Activated T-helper 1 cell treated with anti-CD3 and anti-CD28 coated beads, Interleukin-12 subunit alpha, Interleukin-12 subunit beta, Interleukin-2, Interleukin-4 antibody, amounts not matched to agents 30 ng/mL and 10 ng/mL and 1 ng/mL, durations not matched to agents 14 hours and 24 hours and 36 hours (primary cell): ENCODE data around the gene PLCB1. TPM values are rescaled to one million over a fixed set of nuclear protein-coding genes. Genes with fewer than 3 reads are reported as not detected.

Experiments
- DNase-seq: peaks from one replicate; pipeline ENCODE4 v3.0.0; 2021; ENCODE audit warnings: low spot score
- H3K27ac Mint-ChIP-seq: one replicate; pipeline ENCODE4 v1.8.0; 2021; ENCODE audit warnings: mild to moderate bottlenecking, mixed read lengths
- H3K27me3 Mint-ChIP-seq: one replicate; pipeline ENCODE4 v1.8.0; 2022; ENCODE audit warnings: mild to moderate bottlenecking, moderate library complexity, mixed read lengths; ENCODE audit not compliant: insufficient read depth
- H3K36me3 Mint-ChIP-seq: one replicate; pipeline ENCODE4 v1.8.0; 2021; ENCODE audit warnings: low read depth, mixed read lengths
- H3K4me1 Mint-ChIP-seq: one replicate; pipeline ENCODE4 v1.8.0; 2021; ENCODE audit warnings: low read depth, mixed read lengths
- H3K4me3 Mint-ChIP-seq: one replicate; pipeline ENCODE4 v1.8.0; 2021; ENCODE audit warnings: mild to moderate bottlenecking, moderate library complexity, mixed read lengths
- H3K9me3 Mint-ChIP-seq: one replicate; pipeline ENCODE4 v1.8.0; 2021; ENCODE audit warnings: mixed read lengths
- intact Hi-C: fragments of 100-400 bp; cut with micrococcal nuclease; formaldehyde crosslinking; loops from one replicate; pipeline ENCODE4 v1.15.1; 2024
- total RNA-seq: library from RNA; stranded (reverse); gene quantifications from 2 replicates; pipeline ENCODE4 v1.2.3, GENCODE V29; 2022

The PLCB1 gene
- total RNA-seq, 1 donor from 2014 or later = 3.2 TPM

DNA sequence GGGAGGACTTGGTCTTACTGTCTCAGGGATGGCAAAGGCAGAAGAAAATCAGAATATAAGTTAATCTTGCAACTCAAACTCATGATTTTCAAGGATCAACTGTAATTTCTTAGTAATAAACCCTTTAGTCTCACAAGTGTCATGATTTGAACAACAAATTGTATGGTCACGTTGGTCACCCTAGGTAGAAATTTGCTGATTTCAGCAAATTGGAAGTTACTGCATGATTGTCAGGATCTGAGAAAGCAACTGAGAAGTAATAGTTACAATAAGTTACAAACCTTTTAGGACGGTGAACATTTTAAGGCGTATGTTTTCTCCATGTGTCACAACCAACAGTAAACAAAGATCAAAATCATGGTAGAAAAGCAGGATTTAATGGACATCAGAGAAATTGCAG, 375.2 kb downstream of the PLCB1 start:
- no peaks in the 10 kb centered on the region for H3K9me3 Mint-ChIP-seq
- no peaks in the 10 kb centered on the region for H3K36me3 Mint-ChIP-seq
- H3K27me3 Mint-ChIP-seq = no peaks in the 10 kb centered on the region

DNA sequence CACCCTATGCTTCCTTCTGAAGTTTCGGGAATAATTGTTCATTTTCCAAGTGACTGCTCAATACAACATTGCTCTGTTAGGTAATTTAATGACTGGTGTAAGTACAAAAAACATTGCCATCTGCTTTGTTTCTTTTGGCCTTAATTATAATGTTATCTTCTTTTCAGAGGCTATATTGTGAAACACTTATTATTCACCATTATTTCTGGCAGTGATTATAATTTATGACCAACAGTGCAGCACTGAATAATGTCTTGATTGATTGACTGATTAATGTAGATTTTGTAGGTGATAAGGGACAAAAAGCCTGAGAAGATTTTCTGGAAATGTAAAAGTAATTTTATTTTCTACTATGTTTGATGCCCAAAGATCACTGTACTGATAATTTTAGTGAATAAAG, 377.7 kb downstream of the PLCB1 start:
- DNase-seq = no peak
- no peak overlapping the region for H3K27ac Mint-ChIP-seq
- no peaks in the 10 kb centered on the region for H3K27me3 Mint-ChIP-seq
- intact Hi-C loops = no loop called here
- H3K4me1 Mint-ChIP-seq = no peaks in the 10 kb centered on the region
- H3K4me3 Mint-ChIP-seq = no peak overlapping the region
- H3K9me3 Mint-ChIP-seq = no peaks in the 10 kb centered on the region
- H3K36me3 Mint-ChIP-seq = no peaks in the 10 kb centered on the region

More for the DNA sequence above, 375.2 kb downstream of the PLCB1 start:
- Mint-ChIP-seq H3K4me3 (no peak overlapping the region), H3K27ac (no peak overlapping the region), H3K4me1 (no peaks in the 10 kb centered on the region)
- intact Hi-C loops = no loop called here
- DNase-seq = no peak

DNA sequence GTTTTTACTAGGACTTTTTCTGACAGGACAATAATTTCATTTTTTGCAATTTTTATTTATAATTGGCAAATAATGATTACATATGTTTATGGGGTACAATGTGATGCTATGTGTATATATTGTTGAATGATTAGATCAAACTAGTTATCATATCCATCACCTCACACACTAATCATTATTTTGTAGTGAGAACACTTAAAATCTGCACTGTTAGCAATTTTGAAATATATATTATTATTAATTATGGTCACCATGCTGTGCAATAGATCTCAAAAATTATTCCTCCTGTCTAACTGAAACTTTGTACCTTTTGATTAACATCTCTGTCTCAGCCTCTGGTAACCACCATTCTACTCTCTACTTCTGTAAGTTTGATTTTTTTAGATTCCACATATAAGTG, 378.7 kb downstream of the PLCB1 start:
- H3K4me3 Mint-ChIP-seq = no peak overlapping the region
- intact Hi-C loops = no loop called here
- no peaks in the 10 kb centered on the region for H3K27me3 Mint-ChIP-seq
- DNase-seq = no peak
- H3K4me1 Mint-ChIP-seq = no peaks in the 10 kb centered on the region
- H3K9me3 Mint-ChIP-seq = no peaks in the 10 kb centered on the region
- no peak overlapping the region for H3K27ac Mint-ChIP-seq
- H3K36me3 Mint-ChIP-seq = no peaks in the 10 kb centered on the region

DNA sequence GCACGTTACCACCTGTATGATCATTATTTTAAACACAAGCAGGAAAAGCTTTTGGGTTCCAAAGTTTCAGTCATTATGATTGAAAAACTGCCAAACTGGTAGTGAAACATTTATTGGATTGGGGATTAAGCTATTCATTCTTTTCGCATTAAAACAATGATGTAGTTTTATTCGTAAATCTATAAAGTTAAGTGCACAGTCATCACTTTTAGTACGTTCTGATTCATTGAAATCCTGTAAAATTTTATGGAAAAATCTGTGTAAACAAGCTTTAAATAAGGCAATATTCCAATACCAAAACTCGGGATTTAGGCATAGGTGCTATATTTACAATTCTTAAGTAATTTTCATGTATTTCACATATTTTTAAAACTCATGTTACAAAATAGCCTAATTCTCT, 379.9 kb downstream of the PLCB1 start:
- Mint-ChIP-seq H3K4me1 (no peaks in the 10 kb centered on the region), H3K27me3 (no peaks in the 10 kb centered on the region), H3K27ac (no peak overlapping the region), H3K9me3 (no peaks in the 10 kb centered on the region), H3K4me3 (no peak overlapping the region), H3K36me3 (no peaks in the 10 kb centered on the region)
- intact Hi-C loops = no loop called here
- DNase-seq = no peak

DNA sequence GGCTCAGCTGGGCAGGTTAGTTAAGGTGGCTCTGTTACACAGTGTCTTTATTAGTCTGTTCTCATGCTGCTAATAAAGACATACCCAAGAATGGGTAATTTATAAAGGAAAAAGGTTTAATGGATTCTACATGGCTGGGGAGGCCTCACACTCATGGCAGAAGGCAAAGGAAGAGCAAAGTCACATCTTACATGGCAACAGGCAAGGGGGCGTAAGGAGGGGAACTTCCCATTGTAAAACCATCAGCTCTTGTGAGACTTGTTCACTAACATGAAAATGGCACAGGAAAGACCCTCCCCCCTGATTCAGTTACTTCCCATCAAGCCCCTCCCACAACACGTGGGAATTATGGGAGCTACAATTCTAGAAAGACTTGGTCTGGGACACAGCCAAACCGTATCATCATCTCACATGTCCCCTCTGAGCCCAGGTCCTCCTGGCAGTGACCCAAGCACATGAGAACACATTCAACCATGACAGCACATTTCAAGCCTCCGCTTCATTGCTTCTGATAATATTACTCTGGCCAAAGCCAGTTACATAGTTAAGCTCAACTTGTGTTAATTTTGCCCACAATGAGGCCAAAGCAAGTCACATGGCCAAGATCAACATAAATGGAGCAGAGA, 383.9 kb downstream of the PLCB1 start:
- intact Hi-C loops = no loop called here
- Mint-ChIP-seq H3K4me1 (peaks cover 6% of the 10 kb centered on the region), H3K4me3 (no peak overlapping the region), H3K9me3 (no peaks in the 10 kb centered on the region), H3K27ac (no peak overlapping the region), H3K36me3 (no peaks in the 10 kb centered on the region), H3K27me3 (no peaks in the 10 kb centered on the region)
- no peak for DNase-seq

DNA sequence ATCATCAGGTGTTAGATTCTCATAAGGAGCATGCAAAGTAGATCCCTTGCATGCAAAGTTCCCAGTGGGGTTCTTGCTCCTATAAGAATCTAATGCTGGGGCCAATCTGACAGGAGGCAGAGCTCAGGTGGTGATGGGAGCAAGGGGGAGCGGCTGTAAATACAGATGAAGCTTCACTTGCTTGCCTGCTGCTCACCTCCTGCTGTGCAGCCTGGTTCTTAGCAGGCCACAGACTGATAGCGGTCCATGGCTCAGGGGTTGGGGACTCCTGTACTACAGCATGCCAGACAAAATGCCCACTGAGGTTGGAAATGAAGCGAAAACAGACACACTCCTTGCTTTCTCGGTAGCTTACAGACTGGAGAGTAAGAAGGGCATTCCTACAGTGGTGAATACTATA, 386.8 kb downstream of the PLCB1 start:
- Mint-ChIP-seq H3K4me1 (peaks cover 6% of the 10 kb centered on the region), H3K27ac (no peak overlapping the region)
- intact Hi-C loops = no loop called here

DNA sequence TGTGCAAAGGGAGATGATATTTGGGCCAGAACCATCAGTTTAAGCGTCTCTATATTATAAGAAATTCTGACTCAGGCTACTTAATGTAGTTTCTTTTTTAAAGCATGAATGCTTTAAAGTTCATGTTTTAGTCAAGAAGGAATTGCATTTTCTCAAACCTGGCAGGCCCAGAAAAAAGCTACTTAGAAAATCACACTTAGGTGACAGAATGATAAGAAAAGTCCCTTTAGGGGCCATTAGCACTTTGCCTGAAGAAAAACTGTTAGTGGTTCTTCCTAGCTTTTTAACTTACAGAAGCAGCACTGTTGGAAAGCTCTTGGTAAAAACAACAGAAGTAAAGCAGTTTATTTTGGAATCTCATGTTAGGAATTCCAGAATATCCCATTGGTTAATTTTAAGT, 387.8 kb downstream of the PLCB1 start:
- no peaks in the 10 kb centered on the region for H3K27me3 Mint-ChIP-seq
- H3K4me3 Mint-ChIP-seq = no peak overlapping the region
- H3K27ac Mint-ChIP-seq = no peak overlapping the region
- H3K9me3 Mint-ChIP-seq = no peaks in the 10 kb centered on the region
- intact Hi-C loops = loop anchor here (10.0 kb wide), 1 partner anchor 495 kb away; no protein-coding TSS in a partner anchor
- no peaks in the 10 kb centered on the region for H3K36me3 Mint-ChIP-seq
- DNase-seq = no peak
- peaks cover 6% of the 10 kb centered on the region for H3K4me1 Mint-ChIP-seq

More for the DNA sequence above, 386.8 kb downstream of the PLCB1 start:
- no peak overlapping the region for H3K4me3 Mint-ChIP-seq
- DNase-seq = no peak
- no peaks in the 10 kb centered on the region for H3K27me3 Mint-ChIP-seq
- no peaks in the 10 kb centered on the region for H3K9me3 Mint-ChIP-seq
- H3K36me3 Mint-ChIP-seq = no peaks in the 10 kb centered on the region

DNA sequence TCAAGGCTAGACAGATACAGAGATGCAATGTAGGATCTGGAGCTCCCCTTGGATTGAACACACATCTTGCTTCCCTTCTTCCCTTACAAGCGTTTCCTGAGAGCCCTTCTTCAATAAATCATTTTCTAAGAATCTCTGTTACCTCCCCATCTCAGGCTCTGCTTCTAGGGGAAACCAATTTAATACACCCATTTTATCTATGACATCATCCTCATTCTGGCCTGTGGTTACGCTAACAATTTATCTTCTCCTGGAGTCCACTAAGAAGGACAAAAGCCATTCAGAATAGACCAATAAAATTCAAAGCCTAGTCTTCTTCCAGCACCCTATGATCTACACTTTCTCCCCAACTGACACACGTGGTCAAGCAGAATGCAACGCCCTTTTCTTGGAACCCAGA, 390.1 kb downstream of the PLCB1 start:
- H3K4me1 Mint-ChIP-seq = peaks cover 6% of the 10 kb centered on the region
- intact Hi-C loops = loop anchor here (10.0 kb wide), 1 partner anchor 497 kb away; no protein-coding TSS in a partner anchor
- no peak overlapping the region for H3K4me3 Mint-ChIP-seq
- no peak for DNase-seq
- H3K9me3 Mint-ChIP-seq = no peaks in the 10 kb centered on the region
- no peaks in the 10 kb centered on the region for H3K36me3 Mint-ChIP-seq
- no peak overlapping the region for H3K27ac Mint-ChIP-seq
- H3K27me3 Mint-ChIP-seq = no peaks in the 10 kb centered on the region

DNA sequence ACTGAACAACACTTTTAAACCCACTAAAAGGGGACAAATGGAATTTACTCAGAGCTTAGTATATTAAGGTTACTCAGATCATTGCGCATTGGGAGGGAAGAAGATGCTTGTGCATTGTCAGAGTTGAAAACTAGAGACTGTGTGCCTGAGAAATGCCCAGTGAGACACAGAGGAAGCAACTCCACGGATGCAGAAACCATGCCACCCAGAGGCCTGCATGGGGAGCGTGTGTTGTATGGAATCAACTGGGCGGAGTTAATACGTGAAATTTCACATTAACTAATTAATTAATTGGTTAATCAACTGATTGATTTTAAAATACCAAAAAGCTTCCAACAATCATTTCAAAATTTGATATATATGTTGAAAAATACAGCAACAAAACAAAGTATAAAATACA, 391.6 kb downstream of the PLCB1 start:
- no peak overlapping the region for H3K27ac Mint-ChIP-seq
- H3K36me3 Mint-ChIP-seq = no peaks in the 10 kb centered on the region
- no peak for DNase-seq
- H3K4me1 Mint-ChIP-seq = peaks cover 6% of the 10 kb centered on the region
- H3K4me3 Mint-ChIP-seq = no peak overlapping the region
- intact Hi-C loops = loop anchor here (10.0 kb wide), 1 partner anchor 499 kb away; no protein-coding TSS in a partner anchor
- no peaks in the 10 kb centered on the region for H3K27me3 Mint-ChIP-seq
- no peaks in the 10 kb centered on the region for H3K9me3 Mint-ChIP-seq

DNA sequence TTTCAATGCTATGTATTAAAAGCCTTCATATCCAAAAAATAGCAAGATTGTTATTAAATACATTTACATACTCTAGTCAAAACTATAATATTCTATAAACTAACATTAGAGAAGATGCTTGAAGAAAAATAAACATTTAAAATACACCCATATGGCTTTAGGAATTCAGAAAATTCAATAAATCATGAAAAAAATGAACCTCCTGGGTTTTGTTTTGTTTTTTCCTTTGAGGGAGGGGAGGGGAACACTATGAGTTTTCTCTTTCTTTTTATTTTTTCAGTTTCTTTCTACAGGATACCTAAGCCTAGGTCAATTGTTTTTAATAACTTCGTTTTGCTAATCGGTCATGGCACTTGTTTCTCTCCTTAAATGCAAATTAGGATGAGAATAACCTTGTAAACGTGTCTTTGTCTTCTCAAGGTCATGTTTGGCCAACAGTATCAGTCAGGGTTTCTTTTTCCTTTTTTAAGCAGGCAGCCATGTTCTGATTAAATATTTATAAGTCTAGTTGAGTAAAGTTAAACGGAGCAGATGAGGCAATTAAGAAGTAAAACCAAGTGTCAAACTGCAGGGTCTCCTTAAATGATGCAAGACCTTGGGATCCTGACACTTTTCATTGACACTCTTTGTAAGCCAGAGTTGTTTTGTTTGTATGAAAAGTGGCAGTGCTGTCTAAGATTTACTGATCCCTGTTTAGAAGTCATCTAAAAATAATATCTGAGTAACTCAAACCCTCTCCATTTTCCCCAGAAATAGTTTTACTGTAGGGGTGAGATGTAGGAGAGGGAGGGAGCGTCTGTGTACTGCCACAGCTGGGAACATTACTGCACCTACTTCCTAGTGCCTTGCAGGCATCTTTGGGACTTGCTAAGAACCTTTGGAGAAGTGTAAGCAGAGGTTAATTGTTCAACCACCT, 392.3 kb downstream of the PLCB1 start:
- no peak overlapping the region for H3K4me3 Mint-ChIP-seq
- H3K27ac Mint-ChIP-seq = no peak overlapping the region
- no peak for DNase-seq
- peaks cover under 1% of the 10 kb centered on the region for H3K4me1 Mint-ChIP-seq
- intact Hi-C loops = loop anchor here (10.0 kb wide), 1 partner anchor 500 kb away; no protein-coding TSS in a partner anchor
- H3K36me3 Mint-ChIP-seq = no peaks in the 10 kb centered on the region
- H3K27me3 Mint-ChIP-seq = no peaks in the 10 kb centered on the region
- H3K9me3 Mint-ChIP-seq = no peaks in the 10 kb centered on the region

DNA sequence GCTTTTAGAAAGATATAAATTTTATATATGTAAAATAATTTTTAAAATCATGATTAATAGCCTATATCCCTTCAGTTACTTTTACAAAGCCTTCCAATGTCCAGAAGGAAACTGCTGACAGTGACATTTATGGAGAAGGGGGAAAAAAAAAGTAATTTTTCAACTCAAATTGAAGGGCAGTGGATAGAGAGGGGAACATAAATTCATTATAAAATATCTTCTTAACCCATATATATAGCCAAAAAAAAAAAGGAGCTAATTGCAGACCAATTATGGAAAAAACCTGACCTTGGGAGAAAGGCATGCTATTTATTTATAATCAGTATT, 392.9 kb downstream of the PLCB1 start:
- H3K4me1 Mint-ChIP-seq = no peaks in the 10 kb centered on the region
- DNase-seq = no peak
- no peak overlapping the region for H3K4me3 Mint-ChIP-seq
- no peaks in the 10 kb centered on the region for H3K36me3 Mint-ChIP-seq
- H3K27me3 Mint-ChIP-seq = no peaks in the 10 kb centered on the region
- intact Hi-C loops = loop anchor here (10.0 kb wide), 1 partner anchor 500 kb away; no protein-coding TSS in a partner anchor
- no peaks in the 10 kb centered on the region for H3K9me3 Mint-ChIP-seq
- no peak overlapping the region for H3K27ac Mint-ChIP-seq

DNA sequence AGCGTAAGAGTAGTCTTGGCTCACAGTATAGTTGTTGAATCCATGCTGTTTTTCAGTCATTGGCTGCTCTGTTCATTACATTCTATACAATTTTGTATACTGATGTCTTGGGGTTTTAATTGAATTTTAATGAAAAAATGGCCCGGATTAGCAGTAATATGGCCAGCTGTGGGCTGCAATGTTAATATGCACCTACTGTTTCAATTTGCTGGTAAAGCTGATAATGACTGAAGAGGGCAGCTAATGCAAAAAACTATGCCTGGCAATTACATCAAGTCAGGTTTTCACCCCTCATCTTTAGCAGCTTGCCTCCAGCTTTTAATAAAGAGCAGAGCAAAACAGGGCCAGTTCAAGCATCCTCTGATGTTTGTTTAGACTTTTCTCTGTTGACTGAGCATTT, 394.5 kb downstream of the PLCB1 start:
- H3K36me3 Mint-ChIP-seq = no peaks in the 10 kb centered on the region
- H3K9me3 Mint-ChIP-seq = no peaks in the 10 kb centered on the region
- H3K27me3 Mint-ChIP-seq = no peaks in the 10 kb centered on the region
- intact Hi-C loops = loop anchor here (10.0 kb wide), 1 partner anchor 502 kb away; no protein-coding TSS in a partner anchor
- no peak overlapping the region for H3K4me3 Mint-ChIP-seq
- H3K27ac Mint-ChIP-seq = no peak overlapping the region
- DNase-seq = no peak
- H3K4me1 Mint-ChIP-seq = no peaks in the 10 kb centered on the region

DNA sequence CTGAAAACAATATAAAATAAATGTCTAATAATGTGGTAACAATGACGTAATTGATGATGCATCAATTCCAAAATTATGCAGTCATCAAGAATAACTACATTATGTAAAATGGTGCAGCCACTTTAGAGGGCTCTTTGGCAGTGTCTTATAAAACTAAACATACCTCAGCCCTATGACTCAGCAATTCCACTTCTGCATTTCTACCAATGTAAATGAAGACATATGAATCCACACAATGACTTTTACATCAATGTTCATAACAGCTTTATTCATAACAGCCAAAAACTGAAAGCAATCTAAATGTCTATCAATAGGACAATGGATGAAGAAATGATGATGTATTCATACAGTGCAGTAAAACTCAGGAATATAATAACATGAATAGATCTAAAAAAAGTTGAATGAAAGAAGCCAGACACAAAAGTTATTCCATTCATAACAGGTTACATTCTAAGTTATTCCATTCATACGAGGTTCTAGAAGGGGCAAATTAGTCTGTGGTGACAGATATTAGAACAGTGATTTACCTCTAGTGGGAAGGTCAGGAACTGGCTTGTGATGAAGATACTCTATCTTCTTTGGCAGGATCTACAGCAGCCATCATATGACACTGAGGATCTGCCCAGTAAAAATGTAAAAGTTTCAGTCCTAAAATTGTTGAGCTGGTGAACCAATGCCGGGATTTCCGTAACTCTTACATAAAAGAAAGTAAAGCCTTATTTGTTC, 396.1 kb downstream of the PLCB1 start:
- Mint-ChIP-seq H3K27me3 (no peaks in the 10 kb centered on the region), H3K4me3 (no peak overlapping the region), H3K4me1 (no peaks in the 10 kb centered on the region), H3K9me3 (no peaks in the 10 kb centered on the region), H3K36me3 (no peaks in the 10 kb centered on the region), H3K27ac (no peak overlapping the region)
- intact Hi-C loops = loop anchor here (10.0 kb wide), 1 partner anchor 503 kb away; no protein-coding TSS in a partner anchor
- DNase-seq = no peak
